ENCODE data around the gene CCNY.
"Not testable (repeated sequence)": the region's sequence is repeated elsewhere in the genome, so short reads cannot be mapped to it uniquely, and the experiment has no call there.

CCNY gene

GRCh38 chr10:35347121-35347562 is 10.8 kb downstream of the CCNY start:
- Histone ChIP-seq H3K27me3 (ENCODE audit: insufficient read depth, low read length) (no peaks in the 10 kb centered on the region), H3K4me1 (ENCODE audit: insufficient read depth, low read length) (0 out of 2 replicates have a peak, but pooled peaks cover 10% of the 10 kb centered on the region), H3K36me3 (ENCODE audit: insufficient read depth, low read length) (no peaks in the 10 kb centered on the region), H3K4me3 (ENCODE audit: low read length) (no peak overlapping the region), H3K9ac (ENCODE audit: low read depth, low read length) (no peak overlapping the region), H3K27ac (ENCODE audit: low read depth, low read length) (no peak overlapping the region), H3K9me3 (ENCODE audit: insufficient read depth, low read depth, low read length) (no peaks in the 10 kb centered on the region)
- 88% methylated on average over 2 of the region's 2 CpGs for WGBS

- no peak overlapping the region for H3K4me3 ChIP-seq (ENCODE audit: low read length)
- H3K27me3 ChIP-seq (ENCODE audit: insufficient read depth, low read length): no peaks in the 10 kb centered on the region
- 91% methylated on average over 13 of the region's 13 CpGs for WGBS
- H3K27ac ChIP-seq (ENCODE audit: low read depth, low read length): no peak overlapping the region
- H3K9me3 ChIP-seq (ENCODE audit: insufficient read depth, low read depth, low read length): no peaks in the 10 kb centered on the region
- 0 out of 2 replicates have a peak, but pooled peaks cover 10% of the 10 kb centered on the region for H3K4me1 ChIP-seq (ENCODE audit: insufficient read depth, low read length)
- H3K36me3 ChIP-seq (ENCODE audit: insufficient read depth, low read length): no peaks in the 10 kb centered on the region
- no peak overlapping the region for H3K9ac ChIP-seq (ENCODE audit: low read depth, low read length)
Measured at GRCh38 chr10:35347899-35348608, 11.7 kb downstream of the CCNY start.

- H3K9ac ChIP-seq (ENCODE audit: low read depth, low read length): no peak overlapping the region
- H3K36me3 ChIP-seq (ENCODE audit: insufficient read depth, low read length): no peaks in the 10 kb centered on the region
- no peak overlapping the region for H3K27ac ChIP-seq (ENCODE audit: low read depth, low read length)
- H3K4me3 ChIP-seq (ENCODE audit: low read length): no peak overlapping the region
- 92% methylated on average over 10 of the region's 10 CpGs for WGBS
- H3K4me1 ChIP-seq (ENCODE audit: insufficient read depth, low read length): 0 out of 2 replicates have a peak, but pooled peaks cover 10% of the 10 kb centered on the region
- no peaks in the 10 kb centered on the region for H3K9me3 ChIP-seq (ENCODE audit: insufficient read depth, low read depth, low read length)
- H3K27me3 ChIP-seq (ENCODE audit: insufficient read depth, low read length): no peaks in the 10 kb centered on the region
Measured at GRCh38 chr10:35348609-35349388, 12.5 kb downstream of the CCNY start.

- 0 out of 2 replicates have a peak, but pooled peaks cover 10% of the 10 kb centered on the region for H3K4me1 ChIP-seq (ENCODE audit: insufficient read depth, low read length)
- H3K27ac ChIP-seq (ENCODE audit: low read depth, low read length): no peak overlapping the region
- no peak overlapping the region for H3K9ac ChIP-seq (ENCODE audit: low read depth, low read length)
- H3K9me3 ChIP-seq (ENCODE audit: insufficient read depth, low read depth, low read length): no peaks in the 10 kb centered on the region
- no peak overlapping the region for H3K4me3 ChIP-seq (ENCODE audit: low read length)
- 89% methylated on average over 2 of the region's 2 CpGs for WGBS
- H3K27me3 ChIP-seq (ENCODE audit: insufficient read depth, low read length): no peaks in the 10 kb centered on the region
- H3K36me3 ChIP-seq (ENCODE audit: insufficient read depth, low read length): no peaks in the 10 kb centered on the region
Measured at GRCh38 chr10:35349389-35349915, 13.1 kb downstream of the CCNY start.

- H3K36me3 ChIP-seq (ENCODE audit: insufficient read depth, low read length): no peaks in the 10 kb centered on the region
- peaks cover 14% of the 10 kb centered on the region; the same call in 1 of the 2 replicates for H3K4me1 ChIP-seq (ENCODE audit: insufficient read depth, low read length)
- H3K27ac ChIP-seq (ENCODE audit: low read depth, low read length): no peak overlapping the region
- no peak overlapping the region for H3K4me3 ChIP-seq (ENCODE audit: low read length)
- no peaks in the 10 kb centered on the region for H3K9me3 ChIP-seq (ENCODE audit: insufficient read depth, low read depth, low read length)
- no peaks in the 10 kb centered on the region for H3K27me3 ChIP-seq (ENCODE audit: insufficient read depth, low read length)
- no peak overlapping the region for H3K9ac ChIP-seq (ENCODE audit: low read depth, low read length)
- 92% methylated on average over 2 of the region's 2 CpGs for WGBS
Measured at GRCh38 chr10:35351021-35351420, 14.7 kb downstream of the CCNY start.

- WGBS: 86% methylated on average over 2 of the region's 2 CpGs
- Histone ChIP-seq H3K4me3 (ENCODE audit: low read length) (no peak overlapping the region), H3K27me3 (ENCODE audit: insufficient read depth, low read length) (no peaks in the 10 kb centered on the region), H3K27ac (ENCODE audit: low read depth, low read length) (no peak overlapping the region), H3K9me3 (ENCODE audit: insufficient read depth, low read depth, low read length) (no peaks in the 10 kb centered on the region), H3K9ac (ENCODE audit: low read depth, low read length) (no peak overlapping the region), H3K36me3 (ENCODE audit: insufficient read depth, low read length) (no peaks in the 10 kb centered on the region), H3K4me1 (ENCODE audit: insufficient read depth, low read length) (peaks cover 17% of the 10 kb centered on the region; the same call in 1 of the 2 replicates)
Measured at GRCh38 chr10:35352097-35352496, 15.8 kb downstream of the CCNY start.

GRCh38 chr10:35352512-35352911 is 16.2 kb downstream of the CCNY start:
- Histone ChIP-seq H3K4me3 (ENCODE audit: low read length) (no peak overlapping the region), H3K36me3 (ENCODE audit: insufficient read depth, low read length) (no peaks in the 10 kb centered on the region), H3K27ac (ENCODE audit: low read depth, low read length) (no peak overlapping the region), H3K9me3 (ENCODE audit: insufficient read depth, low read depth, low read length) (no peaks in the 10 kb centered on the region), H3K27me3 (ENCODE audit: insufficient read depth, low read length) (no peaks in the 10 kb centered on the region), H3K4me1 (ENCODE audit: insufficient read depth, low read length) (peaks cover 17% of the 10 kb centered on the region; the same call in 1 of the 2 replicates), H3K9ac (ENCODE audit: low read depth, low read length) (no peak overlapping the region)
- 92% methylated on average over 7 of the region's 7 CpGs for WGBS

GRCh38 chr10:35353395-35353794 is 17.1 kb downstream of the CCNY start:
- 96% methylated on average over 2 of the region's 2 CpGs for WGBS
- no peak overlapping the region for H3K4me3 ChIP-seq (ENCODE audit: low read length)

GRCh38 chr10:35353805-35354204 is 17.5 kb downstream of the CCNY start:
- no peaks in the 10 kb centered on the region for H3K9me3 ChIP-seq (ENCODE audit: insufficient read depth, low read depth, low read length)
- H3K27ac ChIP-seq (ENCODE audit: low read depth, low read length): no peak overlapping the region
- no peak overlapping the region for H3K4me3 ChIP-seq (ENCODE audit: low read length)
- H3K9ac ChIP-seq (ENCODE audit: low read depth, low read length): no peak overlapping the region
- peaks cover 17% of the 10 kb centered on the region; the same call in 1 of the 2 replicates for H3K4me1 ChIP-seq (ENCODE audit: insufficient read depth, low read length)
- H3K27me3 ChIP-seq (ENCODE audit: insufficient read depth, low read length): no peaks in the 10 kb centered on the region
- no peaks in the 10 kb centered on the region for H3K36me3 ChIP-seq (ENCODE audit: insufficient read depth, low read length)
- 88% methylated on average over 1 of the region's 1 CpG for whole genome bisulfite sequencing

More at GRCh38 chr10:35353395-35353794, 17.1 kb downstream of the CCNY start:
- peaks cover 17% of the 10 kb centered on the region; the same call in 1 of the 2 replicates for H3K4me1 ChIP-seq (ENCODE audit: insufficient read depth, low read length)
- H3K27me3 ChIP-seq (ENCODE audit: insufficient read depth, low read length): no peaks in the 10 kb centered on the region
- no peak overlapping the region for H3K27ac ChIP-seq (ENCODE audit: low read depth, low read length)
- no peaks in the 10 kb centered on the region for H3K36me3 ChIP-seq (ENCODE audit: insufficient read depth, low read length)
- H3K9me3 ChIP-seq (ENCODE audit: insufficient read depth, low read depth, low read length): no peaks in the 10 kb centered on the region
- no peak overlapping the region for H3K9ac ChIP-seq (ENCODE audit: low read depth, low read length)

GRCh38 chr10:35354257-35354656 is 17.9 kb downstream of the CCNY start:
- not testable (repeated sequence) for H3K27me3 ChIP-seq (ENCODE audit: insufficient read depth, low read length); H3K9ac ChIP-seq (ENCODE audit: low read depth, low read length); H3K27ac ChIP-seq (ENCODE audit: low read depth, low read length); H3K9me3 ChIP-seq (ENCODE audit: insufficient read depth, low read depth, low read length); H3K4me3 ChIP-seq (ENCODE audit: low read length); H3K36me3 ChIP-seq (ENCODE audit: insufficient read depth, low read length)
- H3K4me1 ChIP-seq (ENCODE audit: insufficient read depth, low read length): peaks cover 17% of the 10 kb centered on the region; the same call in 1 of the 2 replicates
- WGBS: 95% methylated on average over 9 of the region's 9 CpGs
